GM12891 (cell line): ENCODE results near the gene PPP3R1.

Experiments used
- POLR2A ChIP-seq: IDR thresholded peaks from 2 replicates; pipeline ENCODE4 v1.6.1; 2011; ENCODE audit warnings: low read depth, low read length, control low read depth
- POLR2AphosphoS5 ChIP-seq: IDR thresholded peaks from 2 replicates; pipeline ENCODE4 v1.6.1; 2011; ENCODE audit warnings: low read depth, low read length, control low read depth
- POU2F2 ChIP-seq: IDR thresholded peaks from 2 replicates; pipeline ENCODE4 v1.6.1; 2011; ENCODE audit warnings: low read depth, mild to moderate bottlenecking, control low read depth, low read length, moderate library complexity
- SPI1 ChIP-seq: IDR thresholded peaks from 2 replicates; pipeline ENCODE4 v1.6.1; 2011; ENCODE audit warnings: low read depth, low read length, control low read depth
- TAF1 ChIP-seq: IDR thresholded peaks from 2 replicates; pipeline ENCODE4 v1.6.1; 2011; ENCODE audit warnings: low read depth, low read length, control low read depth

DNA sequence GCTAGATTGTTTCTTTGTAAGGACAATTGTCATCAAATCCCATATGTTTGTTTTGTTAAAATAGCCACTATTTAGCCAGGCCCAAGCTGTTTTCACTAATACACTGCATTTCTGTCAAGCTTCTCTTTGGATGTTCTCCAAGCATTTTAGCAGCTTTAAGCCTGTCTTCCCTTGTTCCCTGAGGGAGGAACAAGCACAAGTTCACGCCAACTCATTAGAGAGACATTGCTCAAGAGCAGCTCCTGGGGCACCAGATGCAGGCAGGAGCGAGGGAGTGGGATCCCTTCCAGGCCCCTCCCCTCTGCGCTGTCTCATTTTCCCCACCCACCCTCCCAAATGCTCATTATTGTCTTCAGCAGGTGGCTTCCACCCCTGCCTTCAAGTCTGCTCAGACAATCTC lies 32.6 kb upstream of the PPP3R1 start:
- TF ChIP-seq SPI1 (no peak), POLR2A (no peak), POLR2AphosphoS5 (no peak), POU2F2 (no peak), TAF1 (no peak)
